Adrenal gland (tissue), 12 donors: Measurements from ENCODE around the gene HAT1. TPM values are rescaled to one million over a fixed set of nuclear protein-coding genes. Genes with fewer than 3 reads are reported as not detected.
"Not testable (repeated sequence)": the region's sequence is repeated elsewhere in the genome, so short reads cannot be mapped to it uniquely, and the experiment has no call there.

ENCODE experiments used
- DNase-seq, 7 donors: peaks; one replicate each; pipeline ENCODE4 v3.0.0-alpha.2; 2019 to 2020
- H3K27ac ChIP-seq, 5 donors: fragments of 200-600 bp; sonication (generic) in 4 of 5; 1 replicate in 3 of 5; 2 replicates in 2 of 5; pipeline versions ENCODE4 v1.5.1 to v1.8.0; 2016 to 2020; ENCODE audit warnings: mild to moderate bottlenecking in 1 of 5
- H3K27me3 ChIP-seq: fragments of 200-600 bp; 2 replicates; pipeline ENCODE4 v1.8.0; 2021
- H3K36me3 ChIP-seq, 2 donors: fragments of 200-600 bp; replicated peaks in 1 of 2; 1 replicate in 1 of 2; 2 replicates in 1 of 2; pipeline versions ENCODE4 v1.5.1 to v1.8.0; 2018 to 2022
- H3K4me1 ChIP-seq, 2 donors: fragments of 200-600 bp; replicated peaks in 1 of 2; 1 replicate in 1 of 2; 2 replicates in 1 of 2; pipeline versions ENCODE4 v1.5.1 to v1.8.0; 2018 to 2021
- H3K4me3 ChIP-seq, 4 donors: fragments of 200-600 bp; sonication (generic) in 3 of 4; one replicate each; pipeline ENCODE4 v1.5.1; 2016 to 2018
- H3K9me3 ChIP-seq, 3 donors: fragments of 200-600 bp; sonication (generic) in 1 of 3; replicated peaks in 1 of 3; 1 replicate in 2 of 3; 2 replicates in 1 of 3; pipeline versions ENCODE4 v1.5.1 to v1.8.0; 2016 to 2021
- POLR2A ChIP-seq, 2 donors: fragments of 450-650 bp; IDR thresholded peaks; one replicate each; pipeline ENCODE4 v1.6.1; 2017; ENCODE audit warnings: antibody characterized with exemption in 2 of 2, mild to moderate bottlenecking in 2 of 2, moderate library complexity in 1 of 2
- WGBS, 4 donors: extraction: QIAGEN DNeasy Blood & Tissue Kit in 2 of 4; methylation state at CpG; one replicate each; pipeline versions ENCODE4 v1.1.5 to v1.1.7; 2013 to 2017; 5-methylcytosine and 5-hydroxymethylcytosine counted together
- intact Hi-C, 2 donors: fragments of 100-400 bp; cut with DNase I; formaldehyde crosslinking; loops; one replicate each; pipeline versions ENCODE4 v1.14.1 to v1.15.0; 2022 to 2023
- polyA plus RNA-seq, 3 donors: library from polyadenylated mRNA; stranded (reverse); fragments of 200-250 nt in 2 of 3; fragments of 350-450 nt in 1 of 3; fragmentation: Illumina TruSeq in 1 of 3; extraction: RNeasy Lipid Tissue Mini Kit (QIAGEN cat#74804) in 1 of 3; gene quantifications; one replicate each; pipeline ENCODE4 v1.2.3, GENCODE V29; 2013 to 2014
- total RNA-seq, 9 donors: library from RNA; depleted of rRNA in 4 of 9; stranded (reverse); fragments of >200 nt in 4 of 9; fragments of 120-200 nt in 1 of 9; fragmentation: NEBNext Ultra II Directional in 1 of 9; extraction: Animal tissue kit (Norgen Biotek cat#: 25700) in 1 of 9; gene quantifications; one replicate each; pipeline versions ENCODE4 v1.1.0 to v1.2.4, GENCODE V29; 2013 to 2023
- TF ChIP-seq, protein P1 (sequence below), 6 experiments: fragments of 450-650 bp in 4 of 6; fragments of 200-600 bp in 2 of 6; sonication (generic) in 1 of 6; IDR thresholded peaks; 1 replicate in 5 of 6; 2 replicates in 1 of 6; pipeline versions ENCODE4 v1.5.1 to v1.8.0; 2016 to 2021; ENCODE audit warnings: antibody characterized with exemption in 6 of 6, mild to moderate bottlenecking in 2 of 6, moderate library complexity in 1 of 6
- donor health status: healthy with polysubstance abuse.
- donor health status: Bipolar disorder and iron deficiency.
- donor health status: DM: yes; HTN: yes; CAD: no.
- donor health status: DM: no; HTN: no; CAD: no.
- donor health status: DM: no; HTN: no; CAD: no.
- donor health status: DM: yes; HTN: yes; CAD: no.

The HAT1 gene
- total and polyA plus RNA-seq, 12 donors, result 9.3 to 103 (median 35.2) TPM

DNA sequence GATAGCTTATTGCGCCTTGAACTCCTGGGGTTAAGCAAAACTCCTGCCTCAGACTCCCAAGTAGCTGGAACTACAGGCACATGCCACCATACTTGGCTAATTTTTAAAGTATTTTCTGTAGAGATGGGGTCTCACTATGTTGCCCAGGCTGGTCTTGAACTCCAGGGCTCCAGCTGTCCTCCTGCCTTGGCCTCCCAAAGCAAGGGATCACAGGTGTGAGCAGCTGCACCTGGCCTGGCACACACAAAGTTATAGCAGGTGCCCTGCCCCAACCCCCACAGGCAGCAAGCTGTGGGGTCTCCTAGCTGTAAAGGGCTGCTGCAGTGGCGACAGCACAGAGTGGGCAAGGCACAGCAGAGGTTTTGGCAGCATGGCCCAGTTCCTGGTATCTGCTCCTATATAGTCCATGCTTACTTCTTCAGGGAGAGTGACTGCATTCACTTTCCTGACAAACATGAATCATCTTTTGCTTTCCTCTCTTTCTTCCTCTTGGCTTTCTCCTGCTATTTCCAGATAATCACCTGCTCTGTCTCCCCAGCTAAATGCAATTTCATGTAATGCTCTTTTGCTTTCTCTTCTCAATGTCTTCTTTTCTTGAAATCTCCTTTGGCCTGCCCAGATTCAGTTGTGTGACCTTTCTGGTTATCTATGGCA lies 50.2 kb downstream of the HAT1 start:
- no peak for DNase-seq
- Histone ChIP-seq H3K27me3 (no peaks in the 10 kb centered on the region), H3K27ac (no peak overlapping the region), H3K4me3 (no peak overlapping the region), H3K4me1 (no peaks in the 10 kb centered on the region), H3K36me3 (peaks cover 0 to 6% of the 10 kb centered on the region in 2 donors), H3K9me3 (no peaks in the 10 kb centered on the region)
- WGBS, 4 donors, result 95 to 100% (median 99%) methylated on average over 2 of the region's 2 CpGs
- TF ChIP-seq, protein P1, sequence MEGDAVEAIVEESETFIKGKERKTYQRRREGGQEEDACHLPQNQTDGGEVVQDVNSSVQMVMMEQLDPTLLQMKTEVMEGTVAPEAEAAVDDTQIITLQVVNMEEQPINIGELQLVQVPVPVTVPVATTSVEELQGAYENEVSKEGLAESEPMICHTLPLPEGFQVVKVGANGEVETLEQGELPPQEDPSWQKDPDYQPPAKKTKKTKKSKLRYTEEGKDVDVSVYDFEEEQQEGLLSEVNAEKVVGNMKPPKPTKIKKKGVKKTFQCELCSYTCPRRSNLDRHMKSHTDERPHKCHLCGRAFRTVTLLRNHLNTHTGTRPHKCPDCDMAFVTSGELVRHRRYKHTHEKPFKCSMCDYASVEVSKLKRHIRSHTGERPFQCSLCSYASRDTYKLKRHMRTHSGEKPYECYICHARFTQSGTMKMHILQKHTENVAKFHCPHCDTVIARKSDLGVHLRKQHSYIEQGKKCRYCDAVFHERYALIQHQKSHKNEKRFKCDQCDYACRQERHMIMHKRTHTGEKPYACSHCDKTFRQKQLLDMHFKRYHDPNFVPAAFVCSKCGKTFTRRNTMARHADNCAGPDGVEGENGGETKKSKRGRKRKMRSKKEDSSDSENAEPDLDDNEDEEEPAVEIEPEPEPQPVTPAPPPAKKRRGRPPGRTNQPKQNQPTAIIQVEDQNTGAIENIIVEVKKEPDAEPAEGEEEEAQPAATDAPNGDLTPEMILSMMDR (IDR thresholded peaks at IDR 0.05), result no peak
- no peak for TF ChIP-seq POLR2A (IDR thresholded peaks at IDR 0.05)
- intact Hi-C loops, result no loop called here

- Histone ChIP-seq H3K27me3 (no peaks in the 10 kb centered on the region), H3K36me3 (peaks cover 0 to 20% of the 10 kb centered on the region in 2 donors), H3K4me1 (no peaks in the 10 kb centered on the region), H3K9me3 (no peaks in the 10 kb centered on the region), H3K27ac (no peak overlapping the region), H3K4me3 (no peak overlapping the region)
- WGBS, 4 donors, result 96 to 99% (median 98%) methylated on average over 4 of the region's 4 CpGs
- DNase-seq, result no peak
- intact Hi-C loops, result no loop called here
- TF ChIP-seq, protein P1 (IDR thresholded peaks at IDR 0.05), result no peak
- TF ChIP-seq POLR2A (IDR thresholded peaks at IDR 0.05), result no peak
These were observed 56.8 kb downstream of the HAT1 start for GRCh38 chr2:171979103-171979502.

- not testable (repeated sequence) for H3K4me3 ChIP-seq
- 94 to 95% (median 95%) methylated on average over 1 of the region's 1 CpG for WGBS, 4 donors
These were observed 61.7 kb downstream of the HAT1 start for GRCh38 chr2:171983924-171984323.

DNA sequence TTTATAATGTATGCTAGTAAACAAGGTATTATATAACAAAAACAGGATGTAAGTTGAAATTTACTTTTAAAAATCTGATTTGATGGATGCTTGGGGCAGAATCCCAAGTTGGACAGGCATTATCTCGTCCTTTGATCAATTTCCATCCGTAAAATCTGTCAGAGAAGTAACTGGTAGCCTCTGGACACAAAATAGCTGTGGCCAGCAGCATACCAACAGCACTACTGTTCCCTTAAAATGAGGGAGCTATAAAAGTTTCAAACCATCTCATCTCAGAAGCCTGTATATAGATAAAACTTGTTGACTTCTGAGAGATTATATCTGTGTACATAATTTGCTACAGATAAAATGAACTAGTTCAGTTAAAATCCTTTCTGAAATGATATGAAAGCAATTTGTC lies 62.8 kb downstream of the HAT1 start:
- Histone ChIP-seq H3K4me1 (no peaks in the 10 kb centered on the region), H3K4me3 (no peak overlapping the region), H3K27me3 (no peaks in the 10 kb centered on the region), H3K36me3 (peaks cover 0 to under 1% of the 10 kb centered on the region in 2 donors), H3K9me3 (no peaks in the 10 kb centered on the region), H3K27ac (no peak overlapping the region)
- WGBS, 4 donors, result 78 to 89% (median 79%) methylated on average over 2 of the region's 2 CpGs
- no peak for DNase-seq
- TF ChIP-seq POLR2A (IDR thresholded peaks at IDR 0.05), result no peak
- intact Hi-C loops, result no loop called here

More at GRCh38 chr2:171983924-171984323, 61.7 kb downstream of the HAT1 start:
- peaks cover 0 to 12% of the 10 kb centered on the region in 2 donors for H3K36me3 ChIP-seq
- H3K27ac ChIP-seq, H3K4me1 ChIP-seq, intact Hi-C loops, DNase-seq, H3K27me3 ChIP-seq, H3K9me3 ChIP-seq: not testable (repeated sequence)

DNA sequence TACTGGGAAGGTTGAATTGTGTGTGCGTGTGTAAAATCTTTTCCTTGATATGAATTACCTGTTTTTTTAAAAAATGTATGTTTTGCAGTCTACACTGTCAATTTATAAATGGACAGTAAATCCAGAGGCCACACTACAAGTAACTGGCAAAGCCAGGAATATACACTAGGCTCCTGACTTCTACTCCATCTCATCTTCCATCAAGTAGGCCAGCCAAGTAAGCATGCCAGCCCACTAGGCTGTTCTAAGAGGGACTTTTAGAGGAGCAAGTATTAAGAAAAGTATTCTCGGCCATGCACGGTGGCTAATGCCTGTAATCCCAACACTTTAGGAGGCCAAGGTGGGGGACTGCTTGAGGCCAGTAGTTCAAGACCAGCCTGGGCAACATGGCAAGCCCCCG lies 64.5 kb downstream of the HAT1 start:
- Histone ChIP-seq H3K4me3 (no peak overlapping the region), H3K27me3 (no peaks in the 10 kb centered on the region), H3K4me1 (no peaks in the 10 kb centered on the region), H3K27ac (no peak overlapping the region), H3K36me3 (no peaks in the 10 kb centered on the region), H3K9me3 (no peaks in the 10 kb centered on the region)
- TF ChIP-seq, protein P1 (IDR thresholded peaks at IDR 0.05), result no peak
- TF ChIP-seq POLR2A (IDR thresholded peaks at IDR 0.05), result no peak
- 89 to 98% (median 97%) methylated on average over 4 of the region's 4 CpGs for WGBS, 4 donors
- intact Hi-C loops, result no loop called here
- DNase-seq, result no peak
